Activated T-helper 1 cell treated with Interleukin-2 at 50 U/mL for 16 hours (primary cell): Measurements from ENCODE around the gene BMP8B.
A peak's percentile ranks its signal among the peaks of the same experiment; 100 is the strongest.

Source experiments
- DNase-seq: peaks from one replicate; pipeline ENCODE4 v3.0.0-alpha.2; 2020; ENCODE audit warnings: low read depth

The BMP8B gene

DNA sequence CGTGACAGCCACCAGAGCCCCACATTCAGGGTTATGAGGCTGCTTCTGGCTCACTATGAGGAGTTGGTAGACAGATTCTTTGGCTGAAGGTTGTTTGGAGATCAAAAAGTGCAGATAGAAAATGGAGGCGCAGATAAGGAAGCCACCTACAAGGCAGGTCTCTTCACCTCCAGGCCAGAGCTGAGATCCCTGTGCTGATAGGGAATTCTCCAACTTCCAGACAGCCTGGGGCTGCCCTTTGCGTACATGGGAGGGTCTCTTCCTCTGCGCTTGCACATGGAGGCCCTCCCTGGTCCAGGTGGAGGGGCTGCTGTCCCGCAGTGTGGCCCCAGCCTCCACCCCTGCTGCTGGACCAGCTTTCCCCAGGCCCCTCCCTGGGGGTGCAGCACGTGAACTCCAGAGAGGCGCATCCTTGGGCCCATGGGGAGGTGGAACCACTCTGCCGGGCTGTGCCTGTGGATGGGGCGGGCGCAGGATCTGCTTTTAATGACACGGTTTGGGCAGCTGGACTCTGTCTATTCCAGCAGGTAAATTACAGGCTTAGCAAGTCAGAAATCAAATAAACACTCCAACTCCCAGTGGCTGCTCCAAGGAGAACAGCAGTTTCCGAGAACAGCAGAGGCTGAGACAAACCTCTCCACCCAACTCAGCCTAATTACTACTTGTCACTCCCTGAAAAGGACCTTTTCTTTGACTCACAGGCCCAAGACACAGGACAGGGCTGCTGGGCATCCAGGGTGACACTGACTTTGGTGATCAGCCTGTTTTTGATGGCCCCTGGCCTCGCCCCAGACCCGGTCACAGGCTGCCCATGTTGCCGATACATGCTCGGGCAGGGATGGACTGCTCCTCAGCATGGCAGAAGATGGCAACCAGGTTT lies 29.9 kb downstream of the BMP8B start:
- DNase-seq, result no peak

GRCh38 chr1:39757501-39757900 lies 31.2 kb downstream of the BMP8B start:
- no peak for DNase-seq

DNA sequence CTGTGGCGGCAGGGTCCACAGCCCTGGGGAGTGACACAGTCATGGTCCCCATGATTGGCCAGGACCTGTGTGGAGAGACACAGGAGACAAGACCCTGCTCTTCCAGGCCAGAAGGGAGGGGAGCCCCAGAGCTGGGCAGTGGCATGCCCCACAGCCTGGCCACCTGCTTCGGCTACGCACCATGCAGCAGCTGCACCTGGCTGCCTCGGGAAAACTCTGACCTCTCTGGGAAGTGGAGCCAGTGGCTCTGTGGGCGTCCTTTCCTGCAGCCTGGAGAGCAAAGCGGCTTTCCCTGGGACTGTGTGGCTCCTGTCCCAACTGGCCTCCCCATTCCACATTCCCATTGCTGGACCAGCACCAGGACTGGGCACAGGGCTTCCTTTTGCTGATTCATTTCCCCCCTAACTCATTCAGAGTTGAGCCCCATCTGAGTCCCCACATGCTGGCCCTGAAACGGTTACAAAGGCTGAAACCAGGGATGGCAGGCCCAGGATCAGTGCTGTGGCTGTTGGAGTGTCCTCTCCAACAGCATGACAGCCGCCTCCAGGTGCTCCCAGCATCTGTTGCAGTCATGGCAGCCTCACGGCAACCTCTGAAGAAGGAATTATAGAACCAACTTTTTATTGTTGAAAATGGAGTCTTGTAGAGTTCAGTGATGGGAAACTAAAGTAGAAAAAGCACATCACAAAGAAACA lies 32.6 kb downstream of the BMP8B start:
- DNase-seq, result no peak

- DNase-seq, result no peak
These were observed 33.7 kb downstream of the BMP8B start for GRCh38 chr1:39754906-39755504.

- no peak for DNase-seq
These were observed 34.6 kb downstream of the BMP8B start for GRCh38 chr1:39754026-39754570.

- no peak for DNase-seq
These were observed 35.3 kb downstream of the BMP8B start for GRCh38 chr1:39753132-39754025.

- DNase-seq, result no peak
These were observed 36.0 kb downstream of the BMP8B start for GRCh38 chr1:39752703-39753102.

GRCh38 chr1:39751595-39751994 lies 37.1 kb downstream of the BMP8B start:
- DNase-seq, result no peak

DNA sequence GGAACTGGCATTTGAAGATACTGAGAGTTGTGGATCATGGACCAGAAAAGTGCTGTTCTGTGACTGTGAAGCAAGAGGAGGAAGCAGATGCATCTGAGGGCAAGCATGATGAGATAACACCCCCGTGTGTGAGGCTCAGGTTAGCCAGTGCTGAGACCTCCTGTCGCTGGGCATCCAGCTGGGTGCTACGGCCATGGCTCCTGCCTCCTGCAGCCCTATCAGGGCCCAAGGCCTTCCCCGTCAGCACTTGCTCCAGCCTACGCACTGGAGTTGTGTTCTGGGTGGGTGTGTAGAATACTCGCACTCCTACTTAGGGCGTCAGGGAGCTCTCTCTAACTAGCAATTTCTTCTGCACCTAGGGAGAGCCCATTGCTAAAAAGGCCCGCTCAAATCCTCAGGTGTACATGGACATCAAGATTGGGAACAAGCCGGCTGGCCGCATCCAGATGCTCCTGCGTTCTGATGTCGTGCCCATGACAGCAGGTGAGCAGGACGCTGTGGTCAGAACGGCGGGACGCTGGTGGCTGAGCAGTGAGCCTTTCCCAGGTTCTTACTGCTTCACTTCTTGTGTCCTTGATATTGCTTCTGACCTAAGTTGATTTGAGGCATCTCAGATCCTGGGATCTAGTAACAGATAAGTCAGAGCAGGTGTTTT lies 43.5 kb downstream of the BMP8B start:
- DNase-seq, result no peak

GRCh38 chr1:39738622-39739366 lies 49.9 kb downstream of the BMP8B start, which contains the start of gene PPIE:
Gene PPIE (plus strand): TSS chr1:39738882. CDS start chr1:39738901, 19 bp downstream.
- peak; percentile 89 for DNase-seq

DNA sequence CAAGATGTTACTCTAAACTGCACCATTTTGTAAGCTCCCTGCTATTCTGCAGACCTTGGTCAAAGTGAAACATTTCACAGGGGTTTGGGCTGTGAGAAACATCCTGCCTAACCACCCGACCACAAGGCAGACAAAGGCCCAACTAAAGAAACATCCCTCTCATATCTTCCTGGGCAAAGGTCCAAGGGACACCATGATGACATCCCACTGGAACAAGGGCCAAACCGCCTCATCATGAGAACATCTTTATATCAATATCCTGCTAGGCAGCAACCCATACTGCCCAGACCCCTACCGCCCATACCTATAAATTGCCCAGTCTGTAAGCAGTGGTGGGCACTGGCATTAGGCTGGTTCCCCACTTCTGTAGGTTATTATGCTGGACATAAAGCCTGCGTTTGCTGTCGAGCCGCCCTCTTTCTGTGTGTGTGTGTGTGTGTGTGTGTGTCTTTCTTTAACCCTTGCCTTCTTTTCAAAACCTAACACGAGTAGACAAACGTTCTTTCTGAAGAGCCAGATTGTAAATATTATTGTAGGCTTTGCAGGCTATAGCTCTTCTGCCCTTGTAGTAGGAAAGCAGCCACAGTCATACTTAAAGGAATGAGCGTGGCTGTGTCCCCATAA lies 51.0 kb downstream of the BMP8B start:
- no peak for DNase-seq

DNA sequence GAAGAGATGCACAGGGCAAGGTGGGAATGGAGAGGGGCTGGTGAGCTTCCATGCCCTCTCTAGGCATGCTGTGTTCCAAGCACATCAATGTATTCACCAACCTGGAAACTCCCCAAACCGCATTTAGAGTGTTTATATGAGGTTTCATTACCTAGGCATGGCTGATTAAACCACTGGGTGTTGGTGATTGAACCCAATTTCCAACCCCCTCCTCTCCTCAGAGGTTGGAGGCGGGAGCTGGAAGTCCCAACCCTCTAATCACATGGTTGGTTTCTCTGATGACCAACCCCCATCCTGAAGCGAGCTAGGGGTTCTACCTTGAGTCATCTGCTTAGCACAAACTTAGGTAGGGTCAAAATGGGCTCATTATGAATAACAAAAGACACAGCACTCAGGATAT lies 52.9 kb downstream of the BMP8B start:
- no peak for DNase-seq

DNA sequence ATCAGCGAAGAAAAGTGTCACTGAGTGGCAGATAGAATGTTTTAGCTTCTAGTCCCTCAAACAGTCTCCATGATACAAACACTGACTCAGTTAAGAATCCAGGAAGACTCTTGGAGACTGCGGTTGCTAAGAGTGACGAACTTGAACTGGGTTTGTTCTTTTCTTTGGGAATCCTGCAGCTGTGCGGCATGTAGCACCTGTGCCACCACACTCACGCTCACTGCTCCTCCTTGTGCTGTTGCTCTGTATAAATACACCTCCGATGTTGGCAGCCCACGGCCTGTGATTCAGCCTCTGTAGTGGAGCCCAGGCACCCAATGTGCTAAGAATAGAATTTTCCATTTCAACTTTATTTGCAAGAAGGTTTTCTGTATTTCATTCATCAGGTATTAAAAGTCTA lies 55.5 kb downstream of the BMP8B start:
- DNase-seq, result no peak

GRCh38 chr1:39732730-39733129 lies 55.9 kb downstream of the BMP8B start:
- DNase-seq, result no peak

DNA sequence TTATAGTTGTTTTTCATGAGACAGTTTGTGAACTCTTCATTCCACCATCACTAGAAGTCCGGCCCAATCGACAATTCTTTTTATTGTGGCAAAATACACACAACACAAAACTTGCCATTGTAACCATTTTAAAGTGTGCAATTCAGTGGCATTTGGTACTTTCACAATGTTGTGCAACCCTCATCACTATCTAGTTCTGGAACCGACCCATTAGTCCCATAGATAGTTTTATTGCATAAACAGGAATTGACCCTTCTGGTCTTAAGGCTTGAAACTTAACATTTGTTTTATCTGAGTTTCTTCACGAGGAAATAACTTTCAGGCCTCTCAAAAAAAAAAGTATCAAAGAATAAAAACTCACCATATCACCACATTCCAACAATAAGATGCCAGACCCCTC lies 58.8 kb downstream of the BMP8B start:
- DNase-seq, result no peak

GRCh38 chr1:39729030-39729429 lies 59.6 kb downstream of the BMP8B start:
- no peak for DNase-seq

DNA sequence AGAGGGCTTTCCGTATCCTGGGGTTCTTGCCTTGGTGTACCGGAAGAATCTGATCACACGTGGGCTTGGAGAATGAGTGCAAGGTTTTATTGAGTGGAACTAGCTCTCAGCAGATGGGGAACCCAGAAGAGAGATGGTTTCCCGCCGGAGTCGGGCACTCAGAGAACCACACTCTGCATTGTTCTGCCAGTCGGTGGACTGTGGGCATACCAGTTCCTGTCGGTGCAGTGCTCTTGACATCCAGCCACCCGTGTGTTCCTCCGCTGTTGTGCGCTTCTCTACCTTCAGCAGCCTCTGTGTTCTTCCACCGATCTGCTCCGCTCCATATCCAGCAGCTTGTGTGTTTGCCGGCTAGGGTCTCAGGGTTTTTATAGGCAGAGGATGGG lies 60.7 kb downstream of the BMP8B start:
- DNase-seq, result no peak

DNA sequence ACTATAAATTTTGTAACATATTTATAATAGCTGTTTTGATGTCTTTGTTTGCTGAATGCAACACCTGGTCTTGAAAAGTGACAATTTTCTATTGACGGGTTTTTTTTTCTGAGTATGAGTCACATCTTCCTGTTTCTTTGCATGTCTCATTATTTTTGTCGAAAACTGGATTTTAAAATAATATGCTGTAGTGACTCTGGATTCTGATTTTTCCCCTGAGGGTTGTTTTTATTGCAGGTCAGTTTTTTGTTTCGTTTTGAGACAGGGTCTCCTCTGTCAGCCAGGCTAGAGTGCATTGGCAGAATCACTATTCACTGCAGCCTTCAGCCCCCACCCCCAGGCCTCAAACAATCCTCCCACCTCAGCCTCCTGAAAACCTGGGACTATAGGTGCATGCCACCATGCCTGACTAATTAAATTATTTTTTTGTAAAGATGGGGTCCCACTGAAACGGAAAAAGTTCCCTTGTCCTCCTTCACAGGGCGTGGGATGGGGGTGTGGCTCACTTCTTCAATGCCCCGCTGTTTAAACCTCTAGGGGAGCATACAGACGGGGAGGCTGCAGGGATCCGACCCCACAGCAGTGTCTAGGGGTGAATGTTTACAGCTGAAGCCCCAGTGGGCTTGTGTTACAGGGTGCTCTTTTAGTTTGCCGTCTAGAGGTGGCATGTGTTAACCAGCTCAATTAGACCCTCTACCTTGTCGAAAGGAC lies 61.3 kb downstream of the BMP8B start:
- no peak for DNase-seq

DNA sequence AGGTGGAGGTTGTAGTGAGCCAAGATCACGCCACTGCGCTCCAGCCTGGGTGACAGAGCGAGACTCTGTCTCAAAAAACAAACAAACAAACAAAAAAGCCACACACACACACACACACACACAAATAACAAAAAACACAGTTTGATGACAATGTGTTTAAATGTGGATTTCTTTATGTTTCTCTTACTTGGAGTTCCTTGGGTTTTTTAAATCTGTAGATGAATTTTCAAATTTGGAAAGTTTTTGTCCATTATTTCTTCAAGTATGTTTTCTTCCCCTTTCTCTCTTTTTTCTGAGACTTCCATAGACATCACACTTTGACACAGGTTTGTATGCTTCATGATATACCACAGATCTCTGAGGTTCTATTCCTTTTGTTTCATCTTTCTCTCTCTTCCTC lies 62.1 kb downstream of the BMP8B start:
- no peak for DNase-seq
